HUES48 (cell line): ENCODE data around the gene NRBF2.

Experiments
- H3K27ac ChIP-seq: one replicate; pipeline ENCODE4 v1.7.0; 2013; ENCODE audit warnings: low read depth, low read length, inconsistent platforms
- H3K27me3 ChIP-seq: 2 replicates; pipeline ENCODE4 v1.6.1; 2013; ENCODE audit warnings: mild to moderate bottlenecking, low read length; ENCODE audit not compliant: control insufficient read depth, insufficient read depth
- H3K36me3 ChIP-seq: 2 replicates; pipeline ENCODE4 v1.6.1; 2013; ENCODE audit warnings: low read length; ENCODE audit not compliant: control insufficient read depth, insufficient read depth
- H3K4me1 ChIP-seq: 2 replicates; pipeline ENCODE4 v1.6.1; 2013; ENCODE audit warnings: mild to moderate bottlenecking, low read length; ENCODE audit not compliant: control insufficient read depth, insufficient read depth
- H3K4me3 ChIP-seq: 2 replicates; pipeline ENCODE4 v1.5.1; 2013; ENCODE audit warnings: mild to moderate bottlenecking, low read depth, low read length
- H3K9ac ChIP-seq: 2 replicates; pipeline ENCODE4 v1.6.1; 2013; ENCODE audit warnings: mild to moderate bottlenecking, low read depth, low read length, moderate library complexity
- H3K9me3 ChIP-seq: 2 replicates; pipeline ENCODE4 v1.6.1; 2013; ENCODE audit warnings: low read length; ENCODE audit not compliant: control insufficient read depth, insufficient read depth

The NRBF2 gene

DNA sequence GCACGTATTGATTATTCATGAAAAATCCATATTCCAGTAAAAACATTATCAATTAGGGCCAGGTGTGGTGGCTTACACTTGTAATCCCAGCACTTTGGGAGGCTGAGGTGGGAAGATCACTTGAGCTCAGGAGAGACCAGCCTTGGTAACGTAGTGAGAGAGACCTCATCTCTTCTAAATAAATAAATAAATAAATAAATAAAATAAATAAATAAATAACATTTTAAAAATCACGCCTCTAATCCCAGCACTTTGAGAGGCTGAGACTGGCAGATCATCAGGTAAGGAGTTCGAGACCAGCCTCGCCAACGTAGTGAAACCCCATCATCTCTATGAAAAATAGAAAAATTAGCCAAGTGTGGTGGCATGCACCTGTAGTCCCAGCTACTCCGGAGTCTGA, 32.1 kb downstream of the NRBF2 start:
- Histone ChIP-seq H3K9me3 (no peaks in the 10 kb centered on the region), H3K9ac (no peak overlapping the region), H3K27ac (no peak overlapping the region), H3K4me1 (no peaks in the 10 kb centered on the region), H3K27me3 (no peaks in the 10 kb centered on the region), H3K36me3 (peaks cover 64% of the 10 kb centered on the region), H3K4me3 (no peak overlapping the region)

DNA sequence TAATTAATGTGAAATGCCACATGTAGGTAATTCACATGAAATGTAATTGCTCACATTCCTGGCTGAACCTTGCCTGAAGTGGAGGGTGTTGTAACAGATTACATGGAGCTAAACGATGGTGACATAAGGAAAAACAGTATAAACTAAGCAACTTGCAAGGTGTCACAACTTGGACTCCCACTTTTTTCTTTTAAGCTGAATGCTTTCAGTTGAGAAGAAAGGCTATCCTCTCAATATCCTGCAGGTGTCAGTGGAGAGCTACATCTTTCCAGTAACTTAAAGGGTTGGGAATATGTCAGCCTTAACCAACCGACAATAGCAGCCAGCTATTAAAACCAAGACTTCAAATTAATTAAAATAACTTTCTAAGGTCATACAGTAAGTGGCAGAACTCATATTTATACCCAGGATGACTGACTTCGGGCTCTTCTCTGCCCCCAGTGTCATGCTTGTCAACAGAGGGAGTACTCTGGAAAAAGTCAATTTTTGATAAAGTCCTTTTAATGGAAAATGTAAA, 33.7 kb downstream of the NRBF2 start:
- Histone ChIP-seq H3K9ac (no peak overlapping the region), H3K27me3 (no peaks in the 10 kb centered on the region), H3K36me3 (peaks cover 79% of the 10 kb centered on the region), H3K4me3 (no peak overlapping the region), H3K9me3 (no peaks in the 10 kb centered on the region), H3K4me1 (no peaks in the 10 kb centered on the region), H3K27ac (peak overlapping the region; percentile 18)

DNA sequence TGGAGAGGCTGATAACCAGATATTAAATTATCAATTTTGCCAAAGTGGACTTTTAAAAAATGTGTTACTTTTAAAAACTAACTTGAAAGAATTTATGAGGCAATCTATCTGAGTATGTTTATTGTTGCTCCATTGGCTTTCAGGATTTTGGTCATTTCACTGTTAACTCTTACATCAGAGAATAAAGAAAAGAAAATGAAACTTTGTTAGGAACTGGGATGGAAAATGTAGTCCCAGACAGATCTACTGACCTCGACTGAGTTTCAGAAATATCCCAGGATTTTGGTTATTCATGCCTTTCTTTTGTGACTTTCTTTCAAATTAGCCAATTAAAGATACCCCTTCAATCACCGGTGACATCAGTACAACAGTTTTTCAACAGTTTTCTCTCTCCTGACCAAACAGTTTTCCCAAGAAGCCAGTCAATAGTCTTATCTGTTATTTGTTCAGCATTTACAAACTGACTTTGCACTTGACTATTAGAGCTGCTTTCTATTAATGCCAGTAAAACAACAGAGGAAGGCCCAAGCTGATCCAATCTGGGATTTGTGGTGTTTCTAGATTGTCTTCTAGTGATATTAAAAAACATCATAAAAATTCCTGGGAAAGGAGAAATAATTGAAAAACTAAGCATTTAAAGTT, 35.8 kb downstream of the NRBF2 start:
- H3K4me3 ChIP-seq = no peak overlapping the region
- H3K27ac ChIP-seq = peak overlapping the region; percentile 35
- H3K36me3 ChIP-seq = peaks cover 100% of the 10 kb centered on the region
- H3K27me3 ChIP-seq = no peaks in the 10 kb centered on the region
- H3K4me1 ChIP-seq = no peaks in the 10 kb centered on the region
- H3K9ac ChIP-seq = no peak overlapping the region
- no peaks in the 10 kb centered on the region for H3K9me3 ChIP-seq

DNA sequence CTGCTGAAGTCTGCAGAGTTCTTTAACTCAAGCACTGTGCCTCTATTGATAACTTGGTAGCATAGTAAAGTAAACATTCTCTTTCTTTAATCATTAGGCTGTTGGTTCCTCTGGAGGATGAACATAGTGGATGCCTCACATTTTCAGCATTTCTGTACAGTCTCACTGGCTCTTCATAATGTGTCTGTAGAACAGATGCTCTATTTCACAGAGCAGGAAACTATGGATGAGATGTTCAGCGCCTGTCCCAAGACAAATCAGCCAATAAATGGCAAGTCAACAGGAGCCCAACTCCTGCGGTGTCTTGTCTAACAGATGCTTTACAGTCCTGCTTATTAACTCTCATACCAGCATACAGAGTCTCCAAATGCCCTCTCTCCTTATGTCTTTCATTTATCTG, 36.5 kb downstream of the NRBF2 start:
- H3K4me3 ChIP-seq = no peak overlapping the region
- no peak overlapping the region for H3K27ac ChIP-seq
- no peaks in the 10 kb centered on the region for H3K4me1 ChIP-seq
- no peaks in the 10 kb centered on the region for H3K27me3 ChIP-seq
- H3K36me3 ChIP-seq = peaks cover 100% of the 10 kb centered on the region
- H3K9ac ChIP-seq = no peak overlapping the region
- no peaks in the 10 kb centered on the region for H3K9me3 ChIP-seq

DNA sequence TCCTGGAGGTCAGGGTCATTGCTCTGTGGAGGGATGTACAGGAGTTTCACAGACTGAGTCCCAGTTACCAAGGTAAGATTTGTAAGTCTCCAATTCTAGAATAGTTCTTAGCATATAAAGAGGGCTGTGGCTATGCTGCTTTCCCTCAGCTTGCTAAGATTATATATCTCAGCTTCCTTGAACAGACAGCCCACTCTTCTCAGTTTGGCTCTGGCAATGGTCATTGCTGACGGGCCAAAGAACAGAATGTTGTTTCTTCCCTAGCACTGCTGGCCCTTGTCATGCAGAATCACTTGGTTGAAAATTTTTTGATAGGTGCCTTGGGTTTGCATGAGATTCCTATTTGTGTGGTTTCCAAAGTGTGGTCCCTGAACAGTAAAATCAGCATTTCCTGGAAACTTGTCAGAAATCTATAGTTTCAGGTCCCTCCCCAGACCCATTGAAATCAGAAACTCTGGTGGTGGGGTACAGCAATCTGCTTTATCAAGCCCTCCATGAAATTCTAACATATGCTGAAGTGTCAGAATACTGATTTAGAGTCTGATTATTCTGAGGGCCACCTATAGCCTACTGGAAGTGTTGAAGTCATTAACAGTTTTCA, 38.2 kb downstream of the NRBF2 start:
- no peaks in the 10 kb centered on the region for H3K9me3 ChIP-seq
- no peaks in the 10 kb centered on the region for H3K4me1 ChIP-seq
- H3K9ac ChIP-seq = no peak overlapping the region
- H3K27me3 ChIP-seq = no peaks in the 10 kb centered on the region
- H3K36me3 ChIP-seq = peaks cover 100% of the 10 kb centered on the region
- no peak overlapping the region for H3K27ac ChIP-seq
- no peak overlapping the region for H3K4me3 ChIP-seq

DNA sequence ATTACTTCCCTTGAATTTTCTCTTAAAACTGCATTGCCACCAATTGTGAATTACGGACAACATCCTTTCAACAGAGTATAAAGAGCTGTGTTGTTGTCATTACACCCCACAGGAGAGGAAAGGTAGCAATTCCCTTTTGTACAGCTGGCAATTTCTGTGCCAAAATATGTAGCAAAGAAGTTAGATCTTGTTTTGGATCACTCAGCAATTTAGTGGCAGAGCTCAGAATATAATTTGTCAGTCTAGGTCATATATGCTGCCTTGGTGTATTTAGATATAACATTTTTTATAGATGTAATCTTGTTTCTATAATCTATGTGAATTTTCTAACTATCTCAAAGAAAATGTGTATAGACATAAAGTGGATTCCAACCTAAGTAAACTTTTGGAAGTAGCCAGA, 38.8 kb downstream of the NRBF2 start:
- H3K36me3 ChIP-seq = peaks cover 100% of the 10 kb centered on the region

DNA sequence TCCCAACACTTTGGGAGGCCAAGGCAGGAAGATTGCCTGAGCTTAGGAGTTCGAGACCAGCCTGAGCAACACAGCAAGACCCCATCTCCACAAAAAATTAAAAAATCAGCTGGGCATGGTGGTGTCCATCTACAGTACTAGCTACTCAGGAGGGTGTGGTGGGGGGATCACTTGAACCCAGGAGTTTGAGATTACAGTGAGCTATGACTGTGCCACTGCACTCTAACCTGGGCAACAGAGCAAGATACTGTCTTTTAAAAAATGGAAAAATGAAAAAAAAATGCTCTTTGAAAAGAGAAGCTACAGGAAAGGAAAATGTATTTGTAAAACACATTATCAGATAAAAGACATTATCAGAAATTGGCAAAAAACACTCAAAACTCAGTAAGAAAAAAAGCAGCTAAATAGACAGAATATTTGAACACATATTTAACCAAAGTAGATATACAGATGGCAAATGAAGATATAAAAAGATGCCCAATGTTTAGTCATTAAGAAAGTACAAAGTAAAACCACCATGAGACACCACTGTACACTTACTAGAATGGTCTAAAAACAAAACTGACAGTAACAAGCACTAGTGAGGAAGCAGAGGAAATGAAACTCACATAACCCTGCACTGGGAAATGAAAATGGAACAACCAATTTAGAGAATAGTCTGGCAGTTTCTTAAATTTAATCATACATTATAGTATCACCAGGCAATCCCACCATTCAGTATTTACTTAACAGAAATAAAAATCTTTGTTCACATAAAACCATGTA, 40.5 kb downstream of the NRBF2 start:
- Histone ChIP-seq H3K27ac (no peak overlapping the region), H3K4me1 (no peaks in the 10 kb centered on the region), H3K36me3 (peaks cover 100% of the 10 kb centered on the region)

More for the DNA sequence above, 38.8 kb downstream of the NRBF2 start:
- H3K9ac ChIP-seq = no peak overlapping the region
- no peaks in the 10 kb centered on the region for H3K4me1 ChIP-seq
- H3K9me3 ChIP-seq = no peaks in the 10 kb centered on the region
- H3K4me3 ChIP-seq = no peak overlapping the region
- no peak overlapping the region for H3K27ac ChIP-seq
- H3K27me3 ChIP-seq = no peaks in the 10 kb centered on the region

DNA sequence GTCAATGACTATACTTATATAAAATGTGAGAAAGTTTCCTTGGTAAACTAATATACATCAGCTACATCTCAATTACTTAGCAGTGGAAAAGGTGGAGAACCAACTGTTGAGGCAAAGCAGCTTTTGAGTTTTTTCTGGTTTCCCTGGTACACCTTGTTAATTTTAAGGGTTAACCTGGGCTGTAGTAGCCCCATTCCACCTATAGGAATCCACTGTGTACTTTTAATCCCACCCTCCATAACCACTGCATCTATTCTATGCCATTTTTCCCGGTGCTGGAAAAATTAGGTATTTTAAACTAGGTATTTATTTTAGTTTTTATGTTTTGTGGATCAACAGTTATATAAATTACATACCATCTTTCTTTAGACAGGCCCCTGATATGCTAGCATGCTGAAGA, 42.4 kb downstream of the NRBF2 start:
- H3K27ac ChIP-seq = no peak overlapping the region
- no peaks in the 10 kb centered on the region for H3K9me3 ChIP-seq
- H3K36me3 ChIP-seq = peaks cover 98% of the 10 kb centered on the region
- no peaks in the 10 kb centered on the region for H3K27me3 ChIP-seq
- no peak overlapping the region for H3K4me3 ChIP-seq
- H3K9ac ChIP-seq = no peak overlapping the region
- no peaks in the 10 kb centered on the region for H3K4me1 ChIP-seq

More for the DNA sequence above, 40.5 kb downstream of the NRBF2 start:
- Histone ChIP-seq H3K9me3 (no peaks in the 10 kb centered on the region), H3K9ac (no peak overlapping the region), H3K27me3 (no peaks in the 10 kb centered on the region), H3K4me3 (no peak overlapping the region)

DNA sequence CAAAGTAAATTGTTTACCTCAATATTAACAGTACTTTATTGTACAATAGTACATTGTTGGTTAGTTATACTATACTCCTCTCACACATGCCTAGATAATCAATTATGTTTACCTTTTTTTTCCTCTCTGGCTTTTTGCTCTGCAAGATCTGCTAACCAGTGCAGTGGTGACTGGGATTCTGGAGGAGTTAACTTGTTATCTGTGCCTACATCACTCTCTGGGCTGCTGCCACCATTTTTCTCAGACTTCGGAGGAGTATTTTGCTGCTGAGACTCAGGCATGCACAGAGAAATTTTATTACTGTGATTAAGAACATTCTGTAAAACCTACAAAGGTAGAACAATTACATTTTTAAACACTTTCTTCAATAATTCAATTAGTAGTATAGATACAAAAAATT, 59.7 kb downstream of the NRBF2 start:
- no peak overlapping the region for H3K9ac ChIP-seq
- H3K4me3 ChIP-seq = no peak overlapping the region
- no peaks in the 10 kb centered on the region for H3K4me1 ChIP-seq
- peaks cover 98% of the 10 kb centered on the region for H3K36me3 ChIP-seq
- H3K27ac ChIP-seq = no peak overlapping the region
- no peaks in the 10 kb centered on the region for H3K9me3 ChIP-seq
- H3K27me3 ChIP-seq = no peaks in the 10 kb centered on the region

DNA sequence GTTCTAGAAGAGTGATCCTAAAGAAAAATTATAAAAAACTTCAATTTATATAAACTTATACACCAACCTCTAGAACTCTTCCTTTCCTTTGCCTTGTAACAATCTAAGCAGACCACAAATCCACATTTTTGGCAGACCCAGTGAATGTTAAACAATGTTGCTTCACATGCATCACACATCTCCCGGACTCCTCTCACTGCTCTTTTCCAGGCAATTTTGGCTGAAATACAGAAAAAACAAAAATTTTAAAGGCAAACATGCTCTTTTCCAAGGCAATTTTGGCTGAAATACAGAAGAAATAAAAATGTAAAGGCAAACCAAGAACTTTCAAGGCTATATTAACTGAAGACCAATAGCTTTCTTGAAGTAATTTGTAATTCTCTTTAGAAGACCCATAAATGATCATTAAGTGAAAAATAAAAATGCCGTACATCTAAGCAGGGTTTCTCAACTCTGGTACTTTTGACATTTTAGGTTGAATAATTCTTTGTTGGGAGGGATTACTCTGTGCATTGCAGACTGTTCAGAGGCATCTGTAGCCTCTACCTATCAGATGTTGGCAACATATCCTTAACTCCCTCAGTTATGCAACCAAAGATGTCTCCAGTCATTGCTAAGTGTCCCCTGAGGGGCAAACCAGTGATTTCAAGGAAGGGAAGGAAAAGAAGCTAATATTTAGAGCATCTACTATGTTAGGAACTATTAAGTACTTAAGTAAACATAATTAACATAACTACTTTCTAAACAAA, 64.4 kb downstream of the NRBF2 start:
- Histone ChIP-seq H3K4me1 (peaks cover 27% of the 10 kb centered on the region), H3K36me3 (peaks cover 94% of the 10 kb centered on the region), H3K9me3 (no peaks in the 10 kb centered on the region), H3K9ac (no peak overlapping the region), H3K4me3 (no peak overlapping the region), H3K27me3 (no peaks in the 10 kb centered on the region), H3K27ac (no peak overlapping the region)
